NCI-H1048 (cell line): ENCODE data around the gene SERPINB1.
"Not testable (repeated sequence)": the region's sequence is repeated elsewhere in the genome, so short reads cannot be mapped to it uniquely, and the experiment has no call there.

Experiments
- DNase-seq: peaks from one replicate; lab custom pipeline; 2025; lab: John Stamatoyannopoulos, UW

SERPINB1 gene

DNA sequence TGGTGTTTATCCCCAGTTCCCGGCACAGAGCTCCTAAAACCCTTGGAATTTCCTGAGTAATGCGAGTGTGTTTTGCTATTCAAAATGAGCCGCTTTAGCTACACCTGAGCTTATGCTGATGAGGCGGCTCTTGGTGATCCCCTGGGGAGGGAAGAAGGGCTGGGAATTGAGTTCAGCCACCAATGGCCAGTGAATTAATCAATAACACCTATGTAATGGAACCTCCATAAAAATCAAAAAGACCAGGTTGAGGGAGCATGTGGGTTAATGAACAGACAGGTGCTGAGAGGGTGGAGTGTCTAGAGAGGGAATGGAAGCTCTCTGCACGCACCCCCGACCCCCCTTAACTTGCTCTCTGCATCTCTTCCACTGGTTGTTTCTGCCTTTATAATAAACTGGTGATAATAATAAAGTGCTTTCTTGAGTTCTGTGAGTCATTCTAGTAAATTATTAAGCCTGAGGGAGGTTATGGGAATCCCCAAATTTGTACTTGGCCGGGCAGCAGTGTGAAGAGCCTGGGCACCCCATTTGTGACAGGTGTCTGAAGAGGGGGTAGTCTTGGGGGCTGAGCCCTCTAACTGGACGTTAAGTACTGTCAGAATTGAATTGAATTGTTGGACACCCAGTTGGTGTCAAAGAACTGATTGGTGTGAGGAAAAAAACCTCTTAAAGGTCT, 24.6 kb upstream of the SERPINB1 start:
- DNase-seq: no peak

DNA sequence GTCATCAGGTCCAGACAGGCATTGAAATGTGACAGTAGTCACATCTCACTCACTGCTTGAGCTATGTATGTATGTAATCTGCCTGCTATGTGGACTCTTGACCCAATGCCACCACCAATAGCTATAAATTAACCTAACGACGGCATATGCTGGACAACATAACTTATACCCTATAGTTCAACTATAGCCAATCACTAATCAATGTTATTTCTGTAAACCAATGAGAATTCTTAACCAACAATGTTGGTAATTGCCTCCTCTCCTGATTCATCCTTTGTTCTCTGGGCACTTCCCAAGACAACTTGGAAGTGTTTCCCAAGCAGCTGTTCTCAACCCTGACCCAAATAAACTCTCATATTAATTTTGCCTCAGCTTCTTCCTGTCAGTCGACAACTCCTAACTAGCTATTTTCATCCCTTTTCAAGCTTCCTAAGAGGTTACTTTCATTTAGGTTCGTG, 24.1 kb upstream of the SERPINB1 start:
- DNase-seq: no peak

- DNase-seq: no peak
Observed at GRCh38 chr6:2865270-2865669, 23.6 kb upstream of the SERPINB1 start.

DNA sequence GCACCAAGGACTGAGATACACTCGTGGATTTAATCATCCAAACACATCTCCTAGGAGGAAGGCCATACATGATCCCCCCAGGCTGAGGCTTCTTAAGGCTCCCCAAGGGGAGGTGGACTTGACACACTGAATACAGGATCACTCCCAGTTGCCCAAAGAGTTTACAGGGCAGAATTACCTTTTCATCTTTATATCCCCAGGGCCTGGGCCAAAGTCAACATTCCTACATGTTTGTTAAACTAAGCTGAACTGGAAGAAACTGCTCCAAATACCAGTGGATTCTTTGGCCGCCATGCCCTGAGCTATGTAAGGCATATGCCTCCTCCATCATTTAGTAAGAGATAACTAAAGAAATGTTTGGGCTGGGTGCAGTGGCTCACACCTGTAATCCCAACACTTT, 22.2 kb upstream of the SERPINB1 start:
- DNase-seq: no peak

GRCh38 chr6:2862712-2863181, 21.1 kb upstream of the SERPINB1 start:
- DNase-seq: no peak

DNA sequence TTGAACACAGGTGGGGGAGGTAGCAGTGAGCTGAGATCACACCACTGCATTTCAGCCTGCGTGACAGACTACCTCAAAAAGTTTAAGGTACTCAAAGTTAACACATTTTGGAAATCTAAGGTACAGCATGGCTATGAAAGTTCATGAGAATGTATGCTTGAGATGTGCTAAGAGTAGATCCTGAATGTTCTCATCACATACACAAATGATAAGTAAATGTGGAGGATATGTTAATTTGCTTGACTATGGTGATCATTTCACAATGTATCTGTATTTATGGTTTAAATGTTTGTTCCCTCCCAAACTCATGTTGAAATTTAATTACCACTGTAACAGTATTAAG, 20.1 kb upstream of the SERPINB1 start:
- no peak for DNase-seq

GRCh38 chr6:2861060-2861821, 19.6 kb upstream of the SERPINB1 start:
- DNase-seq: no peak

- not testable (repeated sequence) for DNase-seq
Observed at GRCh38 chr6:2860706-2861059, 19.0 kb upstream of the SERPINB1 start.

- not testable (repeated sequence) for DNase-seq
Observed at GRCh38 chr6:2859798-2860705, 18.4 kb upstream of the SERPINB1 start.

GRCh38 chr6:2859185-2859700, 17.6 kb upstream of the SERPINB1 start:
- no peak for DNase-seq

DNA sequence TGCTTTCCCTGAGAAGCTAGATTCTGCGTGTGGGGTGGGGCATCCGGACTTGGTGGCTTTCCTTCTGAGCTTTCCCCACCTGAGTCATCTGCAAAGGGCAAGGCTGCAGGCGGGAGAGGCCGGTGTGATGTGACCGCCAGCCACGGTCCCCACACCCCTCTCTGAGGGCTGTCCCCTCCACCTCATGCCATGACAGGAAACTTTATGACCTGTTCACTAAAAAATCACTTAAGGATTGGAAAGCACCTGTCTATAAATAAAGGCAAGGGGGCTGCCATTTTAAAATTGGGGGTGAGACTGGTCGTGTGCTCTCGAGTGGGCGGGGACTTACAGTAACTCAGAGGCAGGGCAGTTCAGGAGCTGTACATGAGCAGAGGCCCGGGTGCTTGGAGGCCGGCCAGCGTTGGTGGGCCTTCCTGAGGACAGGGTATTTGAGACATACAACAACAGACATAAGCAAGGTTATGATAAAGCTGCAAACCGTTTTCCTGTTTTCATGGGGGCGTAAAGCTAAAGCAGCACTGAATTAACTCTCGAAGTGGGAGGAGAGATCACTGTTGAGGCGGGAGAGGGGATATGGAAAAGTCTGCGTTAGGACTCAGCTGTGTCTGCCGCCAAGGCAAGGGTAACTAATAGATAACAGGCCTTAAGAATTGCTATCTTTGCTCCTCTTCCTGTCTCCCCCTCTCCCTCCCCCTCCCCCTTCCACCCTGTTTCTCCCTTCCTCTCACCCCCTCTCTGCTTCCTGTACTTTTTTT, 16.1 kb upstream of the SERPINB1 start:
- no peak for DNase-seq

DNA sequence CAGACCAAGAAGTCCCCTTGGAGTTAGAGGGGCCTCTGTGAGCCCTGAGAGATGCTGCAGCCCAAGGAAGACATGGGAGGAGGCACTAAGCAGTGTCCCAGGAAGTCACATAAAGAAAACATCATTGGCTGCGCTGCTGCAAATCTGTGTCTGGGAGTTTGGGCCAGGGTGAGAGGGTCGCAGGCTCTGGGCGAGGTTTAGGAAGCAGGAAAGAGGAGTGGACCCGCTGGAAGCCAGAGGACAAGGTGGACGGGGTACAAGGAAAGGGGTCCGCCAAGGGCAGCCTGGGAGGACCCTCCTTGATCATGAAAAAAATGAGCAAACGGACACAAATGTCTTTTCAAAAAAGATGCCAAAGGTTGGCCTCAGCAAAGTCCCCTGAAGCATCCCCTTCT, 15.5 kb upstream of the SERPINB1 start:
- no peak for DNase-seq

- no peak for DNase-seq
Observed at GRCh38 chr6:2855061-2855519, 13.4 kb upstream of the SERPINB1 start.

DNA sequence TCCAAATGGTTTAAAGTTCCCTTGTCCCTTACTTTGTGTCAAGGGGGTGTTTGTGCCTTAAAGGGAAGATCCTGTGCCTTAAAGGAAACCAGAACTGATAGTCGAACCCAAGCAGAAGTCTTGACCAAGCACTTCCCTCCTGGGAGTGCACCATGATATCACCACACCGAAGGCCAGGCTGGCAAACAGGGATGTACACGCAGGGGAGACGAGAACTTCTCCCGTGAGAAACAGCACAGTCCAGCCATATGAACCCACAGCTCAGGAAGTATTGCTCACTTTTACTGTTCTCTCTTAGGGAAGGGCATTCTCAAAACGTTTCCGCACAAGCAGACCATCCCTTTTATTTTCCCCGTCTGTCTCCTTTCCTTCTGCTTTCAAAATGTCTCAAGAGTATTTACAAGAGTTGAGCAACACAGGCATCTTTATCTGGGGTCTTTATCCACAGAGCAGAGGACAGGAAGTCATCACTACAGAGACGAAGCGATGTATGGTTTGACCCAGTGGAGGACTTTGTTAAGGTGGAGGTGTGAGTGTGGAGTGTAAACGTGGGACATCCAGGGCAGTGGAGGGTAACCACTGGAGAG, 12.8 kb upstream of the SERPINB1 start:
- no peak for DNase-seq

DNA sequence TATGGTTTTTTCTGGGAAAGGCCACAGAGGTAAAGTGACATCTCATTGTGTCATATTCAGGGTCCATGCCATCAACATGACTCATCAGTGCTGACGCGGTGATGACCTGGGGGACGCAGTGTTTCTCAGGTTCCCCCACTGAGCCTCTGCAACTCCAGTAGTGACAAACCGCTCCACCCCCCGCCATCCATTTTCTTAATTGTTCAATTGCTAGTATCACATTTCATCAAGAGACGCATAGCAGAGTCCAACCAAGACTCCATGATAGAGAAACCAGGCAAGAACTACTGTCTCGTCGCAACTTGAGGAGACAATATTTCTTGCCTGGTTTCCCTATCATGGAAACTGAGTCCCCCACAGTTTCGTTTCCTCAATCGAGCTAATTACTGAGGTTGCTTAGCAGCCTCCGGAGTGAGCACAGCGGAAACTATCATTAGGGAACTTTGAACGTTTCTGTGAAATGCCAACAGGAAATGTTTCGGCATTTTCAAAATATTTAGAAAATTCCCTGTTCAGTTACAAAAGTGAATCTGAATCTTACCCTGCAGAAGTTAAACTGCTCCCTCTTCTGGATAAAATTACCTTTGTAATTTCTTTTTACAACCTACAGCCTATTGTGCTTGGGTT, 12.2 kb upstream of the SERPINB1 start:
- DNase-seq: no peak

DNA sequence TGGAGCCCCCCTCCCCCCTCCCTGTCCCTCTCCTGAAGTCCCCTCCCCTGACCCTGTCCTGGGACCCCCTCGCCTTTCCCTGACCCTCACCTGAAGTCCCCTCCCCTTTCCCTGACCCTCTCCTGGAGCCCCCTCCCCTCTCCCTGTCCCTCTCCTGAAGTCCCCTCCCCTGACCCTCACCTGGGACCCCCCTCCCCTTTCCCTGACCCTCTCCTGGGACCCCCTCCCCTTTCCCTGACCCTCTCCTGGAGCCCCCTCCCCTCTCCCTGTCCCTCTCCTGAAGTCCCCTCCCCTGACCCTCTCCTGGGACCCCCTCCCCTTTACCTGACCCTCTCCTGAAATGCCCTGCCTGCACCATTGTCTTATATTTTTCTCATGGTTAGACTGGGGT, 11.7 kb upstream of the SERPINB1 start:
- not testable (repeated sequence) for DNase-seq

GRCh38 chr6:2852921-2853322, 11.3 kb upstream of the SERPINB1 start:
- no peak for DNase-seq

DNA sequence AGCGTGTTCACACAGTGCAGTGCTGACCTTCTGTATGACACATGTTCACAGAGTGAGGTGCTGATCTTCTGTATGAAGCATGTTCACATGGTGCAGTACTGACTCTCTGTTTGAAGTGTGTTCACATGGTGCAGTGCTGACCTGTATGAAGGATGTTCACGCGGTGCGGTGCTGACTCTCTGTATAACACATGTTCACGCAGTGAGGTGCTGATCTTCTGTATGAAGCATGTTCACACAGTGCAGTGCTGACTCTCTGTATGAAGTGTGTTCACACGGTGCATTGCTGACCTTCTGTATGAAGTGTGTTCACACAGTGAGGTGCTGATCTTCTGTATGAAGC, 10.8 kb upstream of the SERPINB1 start:
- no peak for DNase-seq

GRCh38 chr6:2851727-2852513, 10.3 kb upstream of the SERPINB1 start:
- DNase-seq: no peak

DNA sequence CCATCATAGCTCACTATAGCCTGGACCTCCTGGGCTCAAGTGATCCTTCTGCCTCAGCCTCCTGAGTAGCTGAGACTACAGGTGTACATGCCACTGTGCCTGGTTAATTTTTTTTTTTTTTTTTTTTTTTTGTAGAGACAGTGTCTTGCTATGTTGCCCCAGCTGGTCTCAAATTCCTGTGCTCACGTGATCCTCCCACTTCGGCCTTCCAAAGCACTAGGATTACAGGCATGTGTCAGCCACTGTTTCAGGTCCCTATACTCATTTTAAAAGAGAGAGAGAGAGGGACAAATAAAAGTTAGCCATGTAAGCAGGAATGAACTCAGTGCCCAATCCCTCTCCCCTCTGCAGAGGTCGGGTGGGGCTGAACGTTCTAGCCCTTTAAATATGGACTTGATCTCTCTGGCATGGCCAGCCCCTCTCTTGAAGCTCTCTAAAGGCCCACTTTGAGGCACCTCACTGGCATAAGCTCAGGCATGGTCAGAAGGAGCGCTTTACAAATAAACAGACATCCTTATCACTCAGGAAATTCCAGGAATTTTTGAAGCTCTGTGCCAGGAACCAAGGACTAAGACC, 9.0 kb upstream of the SERPINB1 start:
- DNase-seq: no peak
